Adrenal gland (tissue), 5 donors: ENCODE data around the gene PRM2.

Experiments used
- POLR2A ChIP-seq, 2 donors: fragments of 450-650 bp; IDR thresholded peaks; one replicate each; pipeline ENCODE4 v1.6.1; 2017; ENCODE audit warnings: antibody characterized with exemption in 2 of 2, mild to moderate bottlenecking in 2 of 2, moderate library complexity in 1 of 2
- TF ChIP-seq, protein P1 (sequence below), 6 experiments: fragments of 450-650 bp in 4 of 6; fragments of 200-600 bp in 2 of 6; sonication (generic) in 1 of 6; IDR thresholded peaks; 1 replicate in 5 of 6; 2 replicates in 1 of 6; pipeline versions ENCODE4 v1.5.1 to v1.8.0; 2016 to 2021; ENCODE audit warnings: antibody characterized with exemption in 6 of 6, mild to moderate bottlenecking in 2 of 6, moderate library complexity in 1 of 6
- donor health status: DM: no; HTN: no; CAD: no.

- TF ChIP-seq, protein P1, sequence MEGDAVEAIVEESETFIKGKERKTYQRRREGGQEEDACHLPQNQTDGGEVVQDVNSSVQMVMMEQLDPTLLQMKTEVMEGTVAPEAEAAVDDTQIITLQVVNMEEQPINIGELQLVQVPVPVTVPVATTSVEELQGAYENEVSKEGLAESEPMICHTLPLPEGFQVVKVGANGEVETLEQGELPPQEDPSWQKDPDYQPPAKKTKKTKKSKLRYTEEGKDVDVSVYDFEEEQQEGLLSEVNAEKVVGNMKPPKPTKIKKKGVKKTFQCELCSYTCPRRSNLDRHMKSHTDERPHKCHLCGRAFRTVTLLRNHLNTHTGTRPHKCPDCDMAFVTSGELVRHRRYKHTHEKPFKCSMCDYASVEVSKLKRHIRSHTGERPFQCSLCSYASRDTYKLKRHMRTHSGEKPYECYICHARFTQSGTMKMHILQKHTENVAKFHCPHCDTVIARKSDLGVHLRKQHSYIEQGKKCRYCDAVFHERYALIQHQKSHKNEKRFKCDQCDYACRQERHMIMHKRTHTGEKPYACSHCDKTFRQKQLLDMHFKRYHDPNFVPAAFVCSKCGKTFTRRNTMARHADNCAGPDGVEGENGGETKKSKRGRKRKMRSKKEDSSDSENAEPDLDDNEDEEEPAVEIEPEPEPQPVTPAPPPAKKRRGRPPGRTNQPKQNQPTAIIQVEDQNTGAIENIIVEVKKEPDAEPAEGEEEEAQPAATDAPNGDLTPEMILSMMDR (IDR thresholded peaks at IDR 0.05): no peak
- TF ChIP-seq POLR2A (IDR thresholded peaks at IDR 0.05): no peak
Measured at GRCh38 chr16:11263737-11264136, 12.5 kb downstream of the PRM2 start.
